Measurements from ENCODE around the gene TNRC18.

TNRC18 gene

DNA sequence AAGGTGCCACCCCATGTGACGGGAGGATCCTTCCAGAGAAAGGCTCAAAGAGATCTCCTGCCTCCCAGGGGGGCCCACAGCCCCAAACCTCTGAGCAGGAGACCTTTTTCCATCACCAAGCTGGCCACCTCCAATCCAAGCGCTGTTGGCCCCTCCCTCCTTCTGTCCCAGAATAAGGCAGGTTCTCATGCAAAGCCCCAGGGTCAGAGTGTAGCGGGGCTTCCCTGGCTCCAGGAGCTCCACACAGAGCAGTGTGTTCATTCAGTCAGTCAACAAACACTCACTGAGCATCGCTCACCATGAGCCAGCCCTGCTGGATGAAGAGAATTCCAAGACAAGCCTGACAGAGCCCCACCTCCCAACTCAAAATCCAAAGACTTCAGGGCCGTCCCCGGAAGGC lies 39.0 kb downstream of the TNRC18 start:
- no peak overlapping the region for H3K27ac ChIP-seq
- TF ChIP-seq, protein P1, sequence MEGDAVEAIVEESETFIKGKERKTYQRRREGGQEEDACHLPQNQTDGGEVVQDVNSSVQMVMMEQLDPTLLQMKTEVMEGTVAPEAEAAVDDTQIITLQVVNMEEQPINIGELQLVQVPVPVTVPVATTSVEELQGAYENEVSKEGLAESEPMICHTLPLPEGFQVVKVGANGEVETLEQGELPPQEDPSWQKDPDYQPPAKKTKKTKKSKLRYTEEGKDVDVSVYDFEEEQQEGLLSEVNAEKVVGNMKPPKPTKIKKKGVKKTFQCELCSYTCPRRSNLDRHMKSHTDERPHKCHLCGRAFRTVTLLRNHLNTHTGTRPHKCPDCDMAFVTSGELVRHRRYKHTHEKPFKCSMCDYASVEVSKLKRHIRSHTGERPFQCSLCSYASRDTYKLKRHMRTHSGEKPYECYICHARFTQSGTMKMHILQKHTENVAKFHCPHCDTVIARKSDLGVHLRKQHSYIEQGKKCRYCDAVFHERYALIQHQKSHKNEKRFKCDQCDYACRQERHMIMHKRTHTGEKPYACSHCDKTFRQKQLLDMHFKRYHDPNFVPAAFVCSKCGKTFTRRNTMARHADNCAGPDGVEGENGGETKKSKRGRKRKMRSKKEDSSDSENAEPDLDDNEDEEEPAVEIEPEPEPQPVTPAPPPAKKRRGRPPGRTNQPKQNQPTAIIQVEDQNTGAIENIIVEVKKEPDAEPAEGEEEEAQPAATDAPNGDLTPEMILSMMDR (conservative IDR thresholded peaks at IDR 0.05), result no peak

DNA sequence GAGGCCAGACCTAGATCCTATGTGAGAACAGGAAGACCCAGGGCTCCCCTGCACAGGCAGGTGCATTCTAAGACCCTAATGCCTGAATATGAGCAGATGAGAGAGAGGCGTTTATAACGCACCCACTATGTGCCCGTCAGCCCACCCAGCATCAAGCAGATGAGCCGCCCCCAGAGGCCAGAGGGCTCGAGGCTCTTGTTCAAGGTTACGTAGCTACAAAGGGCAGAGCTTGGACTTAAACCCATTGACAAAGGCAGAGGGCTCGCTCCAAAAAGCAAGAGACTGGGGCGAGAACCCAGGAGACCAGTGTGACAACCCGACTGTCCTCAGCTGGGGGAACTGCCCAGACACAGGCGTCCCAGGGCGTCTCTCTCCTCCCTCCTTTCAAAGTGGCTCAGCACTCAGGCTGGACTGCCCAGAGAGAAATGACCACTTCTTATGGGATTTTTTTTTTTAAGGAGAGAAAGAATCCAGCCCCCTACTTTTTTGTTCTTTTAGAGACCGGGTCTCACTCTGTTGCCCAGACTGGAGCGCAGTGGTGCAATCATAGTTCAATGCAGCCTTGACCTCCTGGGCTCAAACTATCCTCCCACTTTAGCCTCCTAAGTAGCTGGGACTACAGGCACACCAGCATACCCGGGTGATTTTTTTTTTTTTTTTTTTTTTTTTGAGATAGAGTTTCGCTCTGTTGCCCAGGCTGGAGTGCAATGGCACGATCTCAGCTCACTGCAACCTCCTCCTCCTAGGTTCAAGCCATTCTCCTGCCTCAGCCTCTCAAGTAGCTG lies 40.1 kb downstream of the TNRC18 start:
- TF ChIP-seq, protein P1 (conservative IDR thresholded peaks at IDR 0.05), result no peak
- H3K27ac ChIP-seq, result no peak overlapping the region

DNA sequence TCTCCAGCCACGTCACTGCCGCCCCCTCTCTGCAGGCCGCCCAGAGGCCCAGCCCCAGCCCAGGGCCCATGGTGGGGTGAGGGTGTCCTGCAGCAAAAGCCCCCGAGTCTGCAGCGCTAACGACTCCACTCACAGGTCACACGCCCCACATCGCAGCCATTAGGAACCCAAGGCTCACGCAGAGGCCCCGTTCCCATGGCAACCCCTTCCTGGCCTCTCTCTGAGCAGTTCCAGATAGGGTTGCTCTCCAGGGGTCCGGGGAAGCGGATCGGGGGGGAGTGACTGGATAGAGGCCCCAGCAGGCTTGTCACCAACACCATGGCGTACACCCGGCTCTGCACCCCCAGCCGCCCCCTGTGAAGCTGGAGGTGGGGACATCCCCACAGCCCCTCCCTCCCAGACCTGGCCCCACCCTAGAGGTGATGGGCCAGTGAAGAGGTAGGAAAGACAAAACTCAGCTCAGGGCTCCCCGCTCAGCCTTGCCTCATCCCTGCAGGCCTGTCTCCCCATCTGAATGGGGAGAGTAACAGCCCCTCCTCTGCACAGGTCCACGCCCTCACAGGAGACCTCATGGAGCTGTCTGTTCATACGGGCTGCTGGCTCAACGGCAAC lies 41.2 kb downstream of the TNRC18 start:
- H3K27ac ChIP-seq, result no peak overlapping the region; the same call in 1 of the 2 replicates
- TF ChIP-seq, protein P1 (conservative IDR thresholded peaks at IDR 0.05), result no peak

GRCh38 chr7:5381071-5381772 lies 42.4 kb downstream of the TNRC18 start:
- H3K27ac ChIP-seq, result no peak overlapping the region
- TF ChIP-seq, protein P1 (conservative IDR thresholded peaks at IDR 0.05), result no peak

DNA sequence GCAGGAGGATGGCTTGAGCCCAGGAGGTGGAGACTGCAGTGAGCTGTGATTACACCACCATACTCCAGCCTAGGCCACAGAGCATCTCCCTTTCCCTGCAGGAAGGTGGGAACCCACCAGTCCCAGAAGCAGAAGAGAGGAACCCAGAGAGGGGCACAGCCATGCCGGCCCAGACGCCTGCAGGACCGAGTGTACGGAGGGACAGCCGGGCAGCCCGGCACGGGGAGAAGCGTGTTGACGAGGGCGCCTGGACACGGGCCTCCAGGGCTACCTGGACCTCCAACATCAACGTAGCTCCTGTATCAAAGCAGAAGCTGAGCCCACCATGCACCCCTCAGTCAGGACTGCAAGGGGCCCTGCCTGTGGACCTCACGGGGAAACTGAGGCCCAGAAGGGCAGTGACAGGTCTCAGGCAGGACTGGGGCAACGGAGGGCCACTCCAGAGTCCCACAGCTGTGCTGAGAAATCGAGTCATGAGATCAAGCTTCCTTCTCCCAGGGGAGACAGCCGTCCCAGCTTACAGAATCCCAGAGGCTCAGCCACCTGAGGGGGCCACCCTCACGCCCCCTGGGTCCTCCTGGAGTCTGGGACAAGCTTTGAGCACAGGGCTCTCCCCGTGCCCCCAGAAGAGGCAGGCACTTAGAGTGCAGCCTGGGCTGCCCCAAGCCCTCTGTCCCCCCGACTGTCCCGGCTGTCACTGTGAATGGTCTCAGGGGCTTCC lies 43.1 kb downstream of the TNRC18 start:
- H3K27ac ChIP-seq, result no peak overlapping the region
- TF ChIP-seq, protein P1 (conservative IDR thresholded peaks at IDR 0.05), result no peak

GRCh38 chr7:5379546-5379945 lies 44.1 kb downstream of the TNRC18 start:
- H3K27ac ChIP-seq, result no peak overlapping the region
- TF ChIP-seq, protein P1 (conservative IDR thresholded peaks at IDR 0.05), result no peak

GRCh38 chr7:5377816-5378215 lies 45.8 kb downstream of the TNRC18 start:
- TF ChIP-seq, protein P1 (conservative IDR thresholded peaks at IDR 0.05), result no peak
- H3K27ac ChIP-seq, result no peak overlapping the region

Measured in VCaP (cell line).